Lower leg skin (tissue), 3 donors: ENCODE results near the gene PITPNM3.

Experiments used
- POLR2A ChIP-seq, 2 donors: fragments of 450-650 bp; IDR thresholded peaks; one replicate each; pipeline ENCODE4 v1.6.1; 2016 to 2017; ENCODE audit warnings: antibody characterized with exemption in 2 of 2, mild to moderate bottlenecking in 1 of 2, moderate library complexity in 1 of 2
- TF ChIP-seq, protein P1 (sequence below), 3 donors: fragments of 450-650 bp; IDR thresholded peaks; one replicate each; pipeline ENCODE4 v1.5.1; 2016; ENCODE audit warnings: antibody characterized with exemption in 3 of 3, mild to moderate bottlenecking in 3 of 3, moderate library complexity in 2 of 3

DNA sequence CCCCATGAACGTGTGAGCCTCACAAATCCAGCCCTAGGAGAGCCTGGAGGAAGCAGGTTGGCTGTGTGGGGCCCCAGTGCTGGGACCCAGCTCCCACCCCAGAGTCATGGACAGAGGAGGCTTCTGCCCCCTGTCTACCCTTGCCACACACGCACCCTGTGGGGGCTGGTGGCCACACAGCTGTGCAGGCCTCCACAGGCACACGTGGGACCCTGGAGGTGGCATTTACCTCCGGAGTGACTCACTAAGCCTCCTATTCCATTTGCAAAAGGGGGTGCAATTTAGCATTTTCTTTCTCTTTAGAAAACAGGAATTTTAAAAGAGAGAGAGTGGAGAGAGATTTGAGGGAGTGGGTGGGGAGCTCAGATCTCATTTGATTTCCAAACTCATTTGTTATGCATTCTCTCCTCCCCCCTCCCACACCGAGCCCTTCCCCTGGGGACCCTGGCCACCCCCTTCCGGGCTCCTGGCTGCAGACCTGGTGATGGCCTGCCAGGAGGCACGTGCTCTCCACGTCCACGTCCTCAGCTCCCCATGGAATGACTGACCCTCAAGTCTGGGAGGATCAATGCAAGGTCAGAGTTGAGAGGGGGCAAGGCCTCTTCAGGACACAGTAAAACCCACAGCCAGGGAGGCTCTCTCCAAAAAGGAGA lies 6.8 kb downstream of the PITPNM3 start:
- TF ChIP-seq, protein P1, sequence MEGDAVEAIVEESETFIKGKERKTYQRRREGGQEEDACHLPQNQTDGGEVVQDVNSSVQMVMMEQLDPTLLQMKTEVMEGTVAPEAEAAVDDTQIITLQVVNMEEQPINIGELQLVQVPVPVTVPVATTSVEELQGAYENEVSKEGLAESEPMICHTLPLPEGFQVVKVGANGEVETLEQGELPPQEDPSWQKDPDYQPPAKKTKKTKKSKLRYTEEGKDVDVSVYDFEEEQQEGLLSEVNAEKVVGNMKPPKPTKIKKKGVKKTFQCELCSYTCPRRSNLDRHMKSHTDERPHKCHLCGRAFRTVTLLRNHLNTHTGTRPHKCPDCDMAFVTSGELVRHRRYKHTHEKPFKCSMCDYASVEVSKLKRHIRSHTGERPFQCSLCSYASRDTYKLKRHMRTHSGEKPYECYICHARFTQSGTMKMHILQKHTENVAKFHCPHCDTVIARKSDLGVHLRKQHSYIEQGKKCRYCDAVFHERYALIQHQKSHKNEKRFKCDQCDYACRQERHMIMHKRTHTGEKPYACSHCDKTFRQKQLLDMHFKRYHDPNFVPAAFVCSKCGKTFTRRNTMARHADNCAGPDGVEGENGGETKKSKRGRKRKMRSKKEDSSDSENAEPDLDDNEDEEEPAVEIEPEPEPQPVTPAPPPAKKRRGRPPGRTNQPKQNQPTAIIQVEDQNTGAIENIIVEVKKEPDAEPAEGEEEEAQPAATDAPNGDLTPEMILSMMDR (IDR thresholded peaks at IDR 0.05): no peak
- no peak for TF ChIP-seq POLR2A (IDR thresholded peaks at IDR 0.05)
